ENCODE results near the gene ARID1B.
A peak's percentile ranks its signal among the peaks of the same experiment; 100 is the strongest.

The ARID1B gene

GRCh38 chr6:157089258-157089657, 312.1 kb downstream of the ARID1B start:
- DNase-seq: no peak

- no peak for DNase-seq
Measured at GRCh38 chr6:157089851-157090250, 312.7 kb downstream of the ARID1B start.

GRCh38 chr6:157090736-157091135, 313.6 kb downstream of the ARID1B start:
- no peak for DNase-seq

- no peak for DNase-seq
Measured at GRCh38 chr6:157091243-157091642, 314.1 kb downstream of the ARID1B start.

GRCh38 chr6:157091856-157092460, 314.8 kb downstream of the ARID1B start:
- DNase-seq: no peak

GRCh38 chr6:157092736-157093135, 315.6 kb downstream of the ARID1B start:
- DNase-seq: no peak

- DNase-seq: no peak
Measured at GRCh38 chr6:157093536-157093935, 316.4 kb downstream of the ARID1B start.

GRCh38 chr6:157094038-157094437, 316.9 kb downstream of the ARID1B start:
- DNase-seq: no peak

- DNase-seq: no peak
Measured at GRCh38 chr6:157095084-157095483, 317.9 kb downstream of the ARID1B start.

- no peak for DNase-seq
Measured at GRCh38 chr6:157095569-157095968, 318.4 kb downstream of the ARID1B start.

- DNase-seq: no peak
Measured at GRCh38 chr6:157096105-157096504, 318.9 kb downstream of the ARID1B start.

GRCh38 chr6:157096522-157096921, 319.3 kb downstream of the ARID1B start:
- no peak for DNase-seq

GRCh38 chr6:157097255-157097955, 320.2 kb downstream of the ARID1B start:
- DNase-seq: no peak

GRCh38 chr6:157098999-157099398, 321.8 kb downstream of the ARID1B start:
- DNase-seq: no peak

GRCh38 chr6:157099912-157100593, 322.9 kb downstream of the ARID1B start:
- no peak for DNase-seq

GRCh38 chr6:157101166-157101565, 324.0 kb downstream of the ARID1B start:
- DNase-seq: no peak

GRCh38 chr6:157104803-157105202, 327.6 kb downstream of the ARID1B start:
- no peak for DNase-seq

- peak; percentile 66 for DNase-seq
Measured at GRCh38 chr6:157106487-157106886, 329.3 kb downstream of the ARID1B start.

GRCh38 chr6:157107571-157107914, 330.4 kb downstream of the ARID1B start:
- DNase-seq: no peak

- peak; percentile 87 for DNase-seq
Measured at GRCh38 chr6:157107915-157108651, 330.9 kb downstream of the ARID1B start.

GRCh38 chr6:157108923-157109322, 331.7 kb downstream of the ARID1B start:
- no peak for DNase-seq

- peak; percentile 37 for DNase-seq
Measured at GRCh38 chr6:157110607-157111006, 333.4 kb downstream of the ARID1B start.

GRCh38 chr6:157113389-157113788, 336.2 kb downstream of the ARID1B start:
- DNase-seq: no peak

GRCh38 chr6:157116426-157116825, 339.2 kb downstream of the ARID1B start:
- no peak for DNase-seq

Measured in EL (cell line).